Measurements from ENCODE around the gene NOL9. TPM values are rescaled to one million over a fixed set of nuclear protein-coding genes. Genes with fewer than 3 reads are reported as not detected.

NOL9 gene
- total and polyA plus RNA-seq, 2 of the 13 experiments (the other 11 are each of a cell fraction or from before 2014, with no cell fraction given), result 18.0 to 24.7 TPM

DNA sequence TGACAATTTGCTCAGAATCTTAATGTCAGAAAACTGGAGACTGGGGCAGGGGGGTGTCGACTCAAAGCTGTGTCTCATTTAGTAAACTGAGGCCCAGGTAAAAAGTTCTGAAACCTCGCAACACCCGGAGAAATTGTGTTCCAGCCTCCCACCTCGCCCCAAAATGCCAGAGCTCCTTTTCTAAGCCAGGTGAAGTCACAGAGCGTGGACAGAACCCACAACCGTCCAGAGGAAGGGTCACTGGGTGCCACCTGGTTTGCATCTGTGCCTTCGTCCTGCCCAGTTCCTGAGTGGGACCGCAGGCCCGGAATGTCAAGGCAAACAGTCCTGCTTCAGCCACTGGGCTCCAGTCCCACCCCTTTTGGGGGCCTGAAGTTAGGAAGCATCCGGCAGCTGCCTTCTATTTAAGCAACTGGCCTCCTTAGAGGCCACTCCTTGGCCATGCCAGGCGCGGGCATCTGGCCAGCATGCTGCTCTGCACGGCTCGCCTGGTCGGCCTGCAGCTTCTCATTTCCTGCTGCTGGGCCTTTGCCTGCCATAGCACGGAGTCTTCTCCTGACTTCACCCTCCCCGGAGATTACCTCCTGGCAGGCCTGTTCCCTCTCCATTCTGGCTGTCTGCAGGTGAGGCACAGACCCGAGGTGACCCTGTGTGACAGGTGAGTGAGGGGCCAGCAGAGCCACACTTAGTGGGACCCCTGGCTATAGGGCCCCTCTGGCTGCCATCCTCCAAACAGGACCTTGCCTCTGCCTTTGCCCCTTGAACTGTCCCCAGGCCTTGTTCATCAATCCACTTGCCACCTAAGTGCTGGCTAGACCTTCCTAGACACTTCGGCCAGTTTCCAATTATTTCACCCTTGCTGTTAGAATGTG, 830 bp upstream of the NOL9 start, which contains the start of gene TAS1R1 (continued):
- TF ChIP-seq, protein P1, sequence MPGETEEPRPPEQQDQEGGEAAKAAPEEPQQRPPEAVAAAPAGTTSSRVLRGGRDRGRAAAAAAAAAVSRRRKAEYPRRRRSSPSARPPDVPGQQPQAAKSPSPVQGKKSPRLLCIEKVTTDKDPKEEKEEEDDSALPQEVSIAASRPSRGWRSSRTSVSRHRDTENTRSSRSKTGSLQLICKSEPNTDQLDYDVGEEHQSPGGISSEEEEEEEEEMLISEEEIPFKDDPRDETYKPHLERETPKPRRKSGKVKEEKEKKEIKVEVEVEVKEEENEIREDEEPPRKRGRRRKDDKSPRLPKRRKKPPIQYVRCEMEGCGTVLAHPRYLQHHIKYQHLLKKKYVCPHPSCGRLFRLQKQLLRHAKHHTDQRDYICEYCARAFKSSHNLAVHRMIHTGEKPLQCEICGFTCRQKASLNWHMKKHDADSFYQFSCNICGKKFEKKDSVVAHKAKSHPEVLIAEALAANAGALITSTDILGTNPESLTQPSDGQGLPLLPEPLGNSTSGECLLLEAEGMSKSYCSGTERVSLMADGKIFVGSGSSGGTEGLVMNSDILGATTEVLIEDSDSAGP (CRISPR knock-in tag; IDR thresholded peaks at IDR 0.05; ENCODE audit: borderline replicate concordance), result peak; percentile 29; the same call in 1 of the 2 replicates
- no peak; the same call in 1 of the 2 replicates for TF ChIP-seq SRY (CRISPR knock-in tag; IDR thresholded peaks at IDR 0.05)
- no peak for TF ChIP-seq CC2D1A (CRISPR knock-in tag; IDR thresholded peaks at IDR 0.05)
- TF ChIP-seq BRCA1 (CRISPR knock-in tag; IDR thresholded peaks at IDR 0.05), result no peak
- TF ChIP-seq SMARCC2 (IDR thresholded peaks at IDR 0.05), result no peak
- TF ChIP-seq RNF2 (conservative IDR thresholded peaks at IDR 0.05; ENCODE audit: low read depth), result no peak
- TF ChIP-seq, protein P2, sequence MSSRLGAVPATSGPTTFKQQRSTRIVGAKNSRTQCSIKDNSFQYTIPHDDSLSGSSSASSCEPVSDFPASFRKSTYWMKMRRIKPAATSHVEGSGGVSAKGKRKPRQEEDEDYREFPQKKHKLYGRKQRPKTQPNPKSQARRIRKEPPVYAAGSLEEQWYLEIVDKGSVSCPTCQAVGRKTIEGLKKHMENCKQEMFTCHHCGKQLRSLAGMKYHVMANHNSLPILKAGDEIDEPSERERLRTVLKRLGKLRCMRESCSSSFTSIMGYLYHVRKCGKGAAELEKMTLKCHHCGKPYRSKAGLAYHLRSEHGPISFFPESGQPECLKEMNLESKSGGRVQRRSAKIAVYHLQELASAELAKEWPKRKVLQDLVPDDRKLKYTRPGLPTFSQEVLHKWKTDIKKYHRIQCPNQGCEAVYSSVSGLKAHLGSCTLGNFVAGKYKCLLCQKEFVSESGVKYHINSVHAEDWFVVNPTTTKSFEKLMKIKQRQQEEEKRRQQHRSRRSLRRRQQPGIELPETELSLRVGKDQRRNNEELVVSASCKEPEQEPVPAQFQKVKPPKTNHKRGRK (CRISPR knock-in tag; IDR thresholded peaks at IDR 0.05), result no peak
- TF ChIP-seq, protein P3, sequence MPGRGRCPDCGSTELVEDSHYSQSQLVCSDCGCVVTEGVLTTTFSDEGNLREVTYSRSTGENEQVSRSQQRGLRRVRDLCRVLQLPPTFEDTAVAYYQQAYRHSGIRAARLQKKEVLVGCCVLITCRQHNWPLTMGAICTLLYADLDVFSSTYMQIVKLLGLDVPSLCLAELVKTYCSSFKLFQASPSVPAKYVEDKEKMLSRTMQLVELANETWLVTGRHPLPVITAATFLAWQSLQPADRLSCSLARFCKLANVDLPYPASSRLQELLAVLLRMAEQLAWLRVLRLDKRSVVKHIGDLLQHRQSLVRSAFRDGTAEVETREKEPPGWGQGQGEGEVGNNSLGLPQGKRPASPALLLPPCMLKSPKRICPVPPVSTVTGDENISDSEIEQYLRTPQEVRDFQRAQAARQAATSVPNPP (CRISPR knock-in tag; IDR thresholded peaks at IDR 0.05), result no peak
- no peak for TF ChIP-seq KAT2B (IDR thresholded peaks at IDR 0.05; ENCODE audit: borderline replicate concordance, low read depth, low read length)
- peak; percentile 68 for TF ChIP-seq ZBTB7B (CRISPR knock-in tag; IDR thresholded peaks at IDR 0.05)
- TF ChIP-seq, protein P4, sequence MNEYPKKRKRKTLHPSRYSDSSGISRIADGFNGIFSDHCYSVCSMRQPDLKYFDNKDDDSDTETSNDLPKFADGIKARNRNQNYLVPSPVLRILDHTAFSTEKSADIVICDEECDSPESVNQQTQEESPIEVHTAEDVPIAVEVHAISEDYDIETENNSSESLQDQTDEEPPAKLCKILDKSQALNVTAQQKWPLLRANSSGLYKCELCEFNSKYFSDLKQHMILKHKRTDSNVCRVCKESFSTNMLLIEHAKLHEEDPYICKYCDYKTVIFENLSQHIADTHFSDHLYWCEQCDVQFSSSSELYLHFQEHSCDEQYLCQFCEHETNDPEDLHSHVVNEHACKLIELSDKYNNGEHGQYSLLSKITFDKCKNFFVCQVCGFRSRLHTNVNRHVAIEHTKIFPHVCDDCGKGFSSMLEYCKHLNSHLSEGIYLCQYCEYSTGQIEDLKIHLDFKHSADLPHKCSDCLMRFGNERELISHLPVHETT (CRISPR knock-in tag; conservative IDR thresholded peaks at IDR 0.05), result no peak
- no peak for TF ChIP-seq ZNF552 (CRISPR knock-in tag; IDR thresholded peaks at IDR 0.05; ENCODE audit: borderline replicate concordance)
- TF ChIP-seq MZF1 (CRISPR knock-in tag; IDR thresholded peaks at IDR 0.05; ENCODE audit: borderline replicate concordance), result no peak
- TF ChIP-seq ZNF768 (CRISPR knock-in tag; IDR thresholded peaks at IDR 0.05), result peak; percentile 57; the same call in 1 of the 2 replicates
- TF ChIP-seq EEA1 (CRISPR knock-in tag; IDR thresholded peaks at IDR 0.05; ENCODE audit: borderline replicate concordance), result no peak
- 0 out of 2 replicates have a peak, but pooled peaks have one; percentile 26 for TF ChIP-seq MEIS2 (CRISPR knock-in tag; IDR thresholded peaks at IDR 0.05)
- peak; percentile 42; the same call in 1 of the 2 replicates for TF ChIP-seq MTA1 (CRISPR knock-in tag; IDR thresholded peaks at IDR 0.05; ENCODE audit: borderline replicate concordance)
- TF ChIP-seq, protein P5, sequence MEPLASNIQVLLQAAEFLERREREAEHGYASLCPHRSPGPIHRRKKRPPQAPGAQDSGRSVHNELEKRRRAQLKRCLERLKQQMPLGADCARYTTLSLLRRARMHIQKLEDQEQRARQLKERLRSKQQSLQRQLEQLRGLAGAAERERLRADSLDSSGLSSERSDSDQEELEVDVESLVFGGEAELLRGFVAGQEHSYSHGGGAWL (CRISPR knock-in tag; IDR thresholded peaks at IDR 0.05), result no peak
- TF ChIP-seq, protein P6, sequence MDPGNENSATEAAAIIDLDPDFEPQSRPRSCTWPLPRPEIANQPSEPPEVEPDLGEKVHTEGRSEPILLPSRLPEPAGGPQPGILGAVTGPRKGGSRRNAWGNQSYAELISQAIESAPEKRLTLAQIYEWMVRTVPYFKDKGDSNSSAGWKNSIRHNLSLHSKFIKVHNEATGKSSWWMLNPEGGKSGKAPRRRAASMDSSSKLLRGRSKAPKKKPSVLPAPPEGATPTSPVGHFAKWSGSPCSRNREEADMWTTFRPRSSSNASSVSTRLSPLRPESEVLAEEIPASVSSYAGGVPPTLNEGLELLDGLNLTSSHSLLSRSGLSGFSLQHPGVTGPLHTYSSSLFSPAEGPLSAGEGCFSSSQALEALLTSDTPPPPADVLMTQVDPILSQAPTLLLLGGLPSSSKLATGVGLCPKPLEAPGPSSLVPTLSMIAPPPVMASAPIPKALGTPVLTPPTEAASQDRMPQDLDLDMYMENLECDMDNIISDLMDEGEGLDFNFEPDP (CRISPR knock-in tag; conservative IDR thresholded peaks at IDR 0.05), result 0 out of 2 replicates have a peak, but pooled peaks have one; percentile 24
- TF ChIP-seq ZNF883 (CRISPR knock-in tag; IDR thresholded peaks at IDR 0.05; ENCODE audit: not compliant biosample characterization), result no peak
